GM12801 (cell line): ENCODE results near the gene CXCL6.

Source experiments
- CTCF ChIP-seq: IDR thresholded peaks from one replicate; pipeline ENCODE4 v1.5.1; 2011; ENCODE audit warnings: control low read depth; ENCODE audit not compliant: insufficient read length; ENCODE audit errors: extremely low read depth

The CXCL6 gene

DNA sequence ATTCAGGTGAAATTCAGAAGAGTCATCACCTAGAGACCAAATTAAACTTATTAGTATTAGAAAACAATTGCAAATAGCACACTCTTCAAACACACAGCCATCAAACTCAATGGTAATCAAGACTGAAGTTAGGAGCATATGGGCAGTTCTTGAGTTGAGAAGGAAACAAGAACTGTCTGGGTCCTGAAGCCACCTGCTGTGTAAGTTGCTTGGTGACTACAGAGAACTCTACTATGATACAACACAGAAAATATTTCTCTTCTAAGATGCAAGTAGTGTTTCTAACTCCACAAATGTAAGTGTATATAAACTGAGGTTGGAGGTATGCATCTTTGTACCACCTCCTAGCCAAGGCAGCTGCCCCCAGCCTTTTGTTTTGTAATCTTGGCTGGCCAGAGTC lies 16.3 kb downstream of the CXCL6 start:
- TF ChIP-seq CTCF = no peak

DNA sequence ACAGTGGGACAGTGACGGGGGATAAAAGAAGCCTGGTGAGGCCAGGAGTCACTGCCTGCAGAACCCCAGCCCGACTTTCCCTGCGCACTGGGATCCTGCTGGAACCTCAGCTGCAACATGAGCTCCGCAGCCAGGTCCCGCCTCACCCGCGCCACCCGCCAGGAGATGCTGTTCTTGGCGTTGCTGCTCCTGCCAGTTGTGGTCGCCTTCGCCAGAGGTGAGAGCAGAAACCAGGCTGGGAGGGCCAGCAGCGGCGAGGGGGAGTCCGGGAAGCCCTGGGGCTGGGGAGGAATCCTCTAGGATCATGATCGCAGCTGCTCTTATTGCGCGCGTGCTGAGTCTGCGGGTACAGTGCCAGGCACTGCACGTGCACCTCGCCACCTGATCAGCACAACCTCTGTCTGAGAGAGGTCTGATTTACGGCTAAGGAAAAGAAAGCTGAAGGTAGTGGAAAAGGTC lies 16.8 kb downstream of the CXCL6 start, which contains the start of gene PF4V1:
Gene PF4V1, plus strand, starts transcription at position 51 of the 459 bp plus-strand sequence. Its CDS starts 67 bp downstream, at position 118.
- no peak for TF ChIP-seq CTCF

GRCh38 chr4:73853718-73854473 lies 17.4 kb downstream of the CXCL6 start:
- no peak for TF ChIP-seq CTCF

GRCh38 chr4:73855406-73855805 lies 18.9 kb downstream of the CXCL6 start:
- no peak for TF ChIP-seq CTCF

DNA sequence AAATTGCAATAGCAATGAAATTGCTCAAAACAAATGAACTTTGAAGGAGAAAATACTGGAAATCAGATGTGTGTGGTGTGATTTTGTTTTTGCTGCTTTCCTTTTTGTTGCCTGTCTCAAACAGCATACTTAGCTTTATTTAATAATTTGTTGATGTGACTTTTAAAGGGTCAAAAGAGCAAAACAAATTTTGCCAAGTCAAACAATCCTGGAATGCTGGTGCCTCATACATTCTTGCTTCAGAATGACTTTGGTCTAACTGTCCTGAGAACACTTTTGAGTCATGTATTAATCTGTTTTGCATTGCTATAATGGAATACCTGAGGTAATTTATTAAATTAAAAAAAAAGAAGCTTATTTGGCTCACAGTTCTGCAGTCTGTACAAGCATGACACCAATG lies 20.0 kb downstream of the CXCL6 start:
- no peak for TF ChIP-seq CTCF

- TF ChIP-seq CTCF = no peak
These were observed 23.2 kb downstream of the CXCL6 start for GRCh38 chr4:73859614-73860088.

- TF ChIP-seq CTCF = no peak
These were observed 23.7 kb downstream of the CXCL6 start for GRCh38 chr4:73860181-73860580.
